ENCODE measurements around the gene VPS13D. TPM values are rescaled to one million over a fixed set of nuclear protein-coding genes. Genes with fewer than 3 reads are reported as not detected.

Gene VPS13D
- total RNA-seq, 1 experiment from 2014 or later = 31.6 TPM

DNA sequence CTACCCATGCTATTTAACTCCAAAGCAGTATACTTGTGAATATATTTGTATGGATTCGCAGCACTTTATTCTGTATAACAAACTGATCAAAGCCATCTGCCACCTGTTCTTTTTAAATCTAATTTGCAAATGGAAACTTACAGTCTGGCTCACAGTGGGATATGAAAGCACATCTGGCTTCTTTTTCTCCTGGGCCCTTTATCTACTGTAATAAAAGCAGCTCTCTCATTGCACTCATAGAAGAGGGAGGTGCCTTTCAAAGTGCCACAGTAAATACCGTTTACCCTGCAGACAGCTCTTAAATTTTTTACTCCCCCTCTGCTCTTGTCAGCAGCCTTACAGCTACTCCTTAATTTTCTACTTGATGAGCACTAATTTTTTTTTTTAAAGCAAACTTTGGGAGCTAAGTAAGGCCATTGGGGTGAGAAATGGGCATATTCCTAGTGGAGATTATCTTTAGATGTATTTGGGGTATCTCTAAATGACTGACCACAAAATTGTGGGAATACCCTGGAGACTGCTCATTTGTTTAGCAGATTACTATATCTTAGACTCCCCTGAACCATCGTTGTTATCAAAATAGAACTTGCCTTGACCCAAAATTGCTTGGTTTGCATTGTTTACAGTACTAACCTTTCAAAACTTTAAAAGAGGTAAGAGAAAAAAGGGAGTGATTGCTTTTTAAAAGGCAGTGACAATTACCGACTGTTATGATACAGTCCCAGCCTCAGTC is 110.1 kb downstream of the VPS13D start:
- Histone ChIP-seq H3K4me1 (ENCODE audit: control insufficient read depth in 1 of 2, insufficient read depth in 2 of 2, low read length in 2 of 2) (peaks cover 0 to 5% of the 10 kb centered on the region in 2 experiments; a peak in 1 of 4 replicates), H3K36me3 (ENCODE audit: control insufficient read depth in 1 of 2, insufficient read depth in 2 of 2, low read length in 2 of 2) (no peaks in the 10 kb centered on the region), H3K4me2 (ENCODE audit: low read length) (no peak overlapping the region), H2AFZ (ENCODE audit: low read depth, low read length, poor library complexity, severe bottlenecking) (no peak overlapping the region), H3K9me2 (ENCODE audit: insufficient read depth) (no peaks in the 10 kb centered on the region), H3K27ac (ENCODE audit: low read depth, low read length) (no peak overlapping the region), H3K9me3 (ENCODE audit: control insufficient read depth in 1 of 2, insufficient read depth in 1 of 2, low read depth in 1 of 2, low read length in 2 of 2) (no peaks in the 10 kb centered on the region), H3K9ac (ENCODE audit: low read length) (no peak overlapping the region), H3K79me2 (ENCODE audit: insufficient read depth, low read length) (no peaks in the 10 kb centered on the region), H4K20me1 (ENCODE audit: insufficient read depth) (no peaks in the 10 kb centered on the region), H3K27me3 (ENCODE audit: insufficient read depth, low read length) (no peaks in the 10 kb centered on the region), H3K4me3 (replicated peaks in 1 of 2; ENCODE audit: low read depth in 1 of 2, low read length in 2 of 2) (no peak overlapping the region)
- RAD21 ChIA-PET (ENCODE audit: low non-redundant PET in 1 of 2, low total read pairs in 2 of 2, uncharacterized antibody in 2 of 2, unreplicated experiment in 2 of 2) = no interaction called here
- POLR2A ChIA-PET = no interaction called here
- CTCF ChIA-PET = interaction anchor here (0.7 to 1.5 kb wide), 4 partner anchors 8 to 319 kb away, joined by 3 to 5 read pairs (median 3); partner anchors contain the start of gene DHRS3
- intact Hi-C loops (cut with micrococcal nuclease) = no loop called here
- BruUV-seq (replicated peaks) = no TSS peak
- TF ChIP-seq, protein P1, sequence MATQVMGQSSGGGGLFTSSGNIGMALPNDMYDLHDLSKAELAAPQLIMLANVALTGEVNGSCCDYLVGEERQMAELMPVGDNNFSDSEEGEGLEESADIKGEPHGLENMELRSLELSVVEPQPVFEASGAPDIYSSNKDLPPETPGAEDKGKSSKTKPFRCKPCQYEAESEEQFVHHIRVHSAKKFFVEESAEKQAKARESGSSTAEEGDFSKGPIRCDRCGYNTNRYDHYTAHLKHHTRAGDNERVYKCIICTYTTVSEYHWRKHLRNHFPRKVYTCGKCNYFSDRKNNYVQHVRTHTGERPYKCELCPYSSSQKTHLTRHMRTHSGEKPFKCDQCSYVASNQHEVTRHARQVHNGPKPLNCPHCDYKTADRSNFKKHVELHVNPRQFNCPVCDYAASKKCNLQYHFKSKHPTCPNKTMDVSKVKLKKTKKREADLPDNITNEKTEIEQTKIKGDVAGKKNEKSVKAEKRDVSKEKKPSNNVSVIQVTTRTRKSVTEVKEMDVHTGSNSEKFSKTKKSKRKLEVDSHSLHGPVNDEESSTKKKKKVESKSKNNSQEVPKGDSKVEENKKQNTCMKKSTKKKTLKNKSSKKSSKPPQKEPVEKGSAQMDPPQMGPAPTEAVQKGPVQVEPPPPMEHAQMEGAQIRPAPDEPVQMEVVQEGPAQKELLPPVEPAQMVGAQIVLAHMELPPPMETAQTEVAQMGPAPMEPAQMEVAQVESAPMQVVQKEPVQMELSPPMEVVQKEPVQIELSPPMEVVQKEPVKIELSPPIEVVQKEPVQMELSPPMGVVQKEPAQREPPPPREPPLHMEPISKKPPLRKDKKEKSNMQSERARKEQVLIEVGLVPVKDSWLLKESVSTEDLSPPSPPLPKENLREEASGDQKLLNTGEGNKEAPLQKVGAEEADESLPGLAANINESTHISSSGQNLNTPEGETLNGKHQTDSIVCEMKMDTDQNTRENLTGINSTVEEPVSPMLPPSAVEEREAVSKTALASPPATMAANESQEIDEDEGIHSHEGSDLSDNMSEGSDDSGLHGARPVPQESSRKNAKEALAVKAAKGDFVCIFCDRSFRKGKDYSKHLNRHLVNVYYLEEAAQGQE (IDR thresholded peaks at IDR 0.05; ENCODE audit: low read depth) = no peak
- TF ChIP-seq POLR2A (IDR thresholded peaks at IDR 0.05; ENCODE audit: borderline replicate concordance, extremely low read depth, insufficient read depth, insufficient read length) (no peak), CEBPB (IDR thresholded peaks at IDR 0.05; ENCODE audit: low read depth) (no peak), YY1 (IDR thresholded peaks at IDR 0.05; ENCODE audit: extremely low read depth, insufficient replicate concordance, low read depth, low read length) (no peak), TCF7L2 (IDR thresholded peaks at IDR 0.05; ENCODE audit: borderline replicate concordance, extremely low read depth, insufficient read depth, insufficient read length) (no peak), RAD21 (IDR thresholded peaks at IDR 0.05; ENCODE audit: low read depth) (no peak), FOSL1 (IDR thresholded peaks at IDR 0.05; ENCODE audit: low read depth) (no peak), EZH2 (IDR thresholded peaks at IDR 0.05) (no peak), EGR1 (IDR thresholded peaks at IDR 0.05; ENCODE audit: low read depth) (no peak), EZH2phosphoT487 (IDR thresholded peaks at IDR 0.05; ENCODE audit: borderline replicate concordance) (no peak), ZFX (IDR thresholded peaks at IDR 0.05) (no peak), JUND (IDR thresholded peaks at IDR 0.05) (no peak), SIN3A (IDR thresholded peaks at IDR 0.05; ENCODE audit: low read depth) (no peak), POLR2AphosphoS5 (IDR thresholded peaks at IDR 0.05; ENCODE audit: low read depth, low read length) (no peak), ELF1 (IDR thresholded peaks at IDR 0.05; ENCODE audit: borderline replicate concordance, low read depth) (no peak), SRF (IDR thresholded peaks at IDR 0.05; ENCODE audit: low read depth) (no peak)
- TF ChIP-seq, protein P2, sequence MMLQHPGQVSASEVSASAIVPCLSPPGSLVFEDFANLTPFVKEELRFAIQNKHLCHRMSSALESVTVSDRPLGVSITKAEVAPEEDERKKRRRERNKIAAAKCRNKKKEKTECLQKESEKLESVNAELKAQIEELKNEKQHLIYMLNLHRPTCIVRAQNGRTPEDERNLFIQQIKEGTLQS (IDR thresholded peaks at IDR 0.05) = no peak
- TF ChIP-seq, protein P3, sequence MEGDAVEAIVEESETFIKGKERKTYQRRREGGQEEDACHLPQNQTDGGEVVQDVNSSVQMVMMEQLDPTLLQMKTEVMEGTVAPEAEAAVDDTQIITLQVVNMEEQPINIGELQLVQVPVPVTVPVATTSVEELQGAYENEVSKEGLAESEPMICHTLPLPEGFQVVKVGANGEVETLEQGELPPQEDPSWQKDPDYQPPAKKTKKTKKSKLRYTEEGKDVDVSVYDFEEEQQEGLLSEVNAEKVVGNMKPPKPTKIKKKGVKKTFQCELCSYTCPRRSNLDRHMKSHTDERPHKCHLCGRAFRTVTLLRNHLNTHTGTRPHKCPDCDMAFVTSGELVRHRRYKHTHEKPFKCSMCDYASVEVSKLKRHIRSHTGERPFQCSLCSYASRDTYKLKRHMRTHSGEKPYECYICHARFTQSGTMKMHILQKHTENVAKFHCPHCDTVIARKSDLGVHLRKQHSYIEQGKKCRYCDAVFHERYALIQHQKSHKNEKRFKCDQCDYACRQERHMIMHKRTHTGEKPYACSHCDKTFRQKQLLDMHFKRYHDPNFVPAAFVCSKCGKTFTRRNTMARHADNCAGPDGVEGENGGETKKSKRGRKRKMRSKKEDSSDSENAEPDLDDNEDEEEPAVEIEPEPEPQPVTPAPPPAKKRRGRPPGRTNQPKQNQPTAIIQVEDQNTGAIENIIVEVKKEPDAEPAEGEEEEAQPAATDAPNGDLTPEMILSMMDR (IDR thresholded peaks at IDR 0.05 in 2 of 3, conservative IDR thresholded peaks at IDR 0.05 in 1 of 3; ENCODE audit: borderline replicate concordance in 1 of 3, insufficient read depth in 1 of 3, low read depth in 2 of 3, low read length in 2 of 3) = no peak
- TF ChIP-seq, protein P4, sequence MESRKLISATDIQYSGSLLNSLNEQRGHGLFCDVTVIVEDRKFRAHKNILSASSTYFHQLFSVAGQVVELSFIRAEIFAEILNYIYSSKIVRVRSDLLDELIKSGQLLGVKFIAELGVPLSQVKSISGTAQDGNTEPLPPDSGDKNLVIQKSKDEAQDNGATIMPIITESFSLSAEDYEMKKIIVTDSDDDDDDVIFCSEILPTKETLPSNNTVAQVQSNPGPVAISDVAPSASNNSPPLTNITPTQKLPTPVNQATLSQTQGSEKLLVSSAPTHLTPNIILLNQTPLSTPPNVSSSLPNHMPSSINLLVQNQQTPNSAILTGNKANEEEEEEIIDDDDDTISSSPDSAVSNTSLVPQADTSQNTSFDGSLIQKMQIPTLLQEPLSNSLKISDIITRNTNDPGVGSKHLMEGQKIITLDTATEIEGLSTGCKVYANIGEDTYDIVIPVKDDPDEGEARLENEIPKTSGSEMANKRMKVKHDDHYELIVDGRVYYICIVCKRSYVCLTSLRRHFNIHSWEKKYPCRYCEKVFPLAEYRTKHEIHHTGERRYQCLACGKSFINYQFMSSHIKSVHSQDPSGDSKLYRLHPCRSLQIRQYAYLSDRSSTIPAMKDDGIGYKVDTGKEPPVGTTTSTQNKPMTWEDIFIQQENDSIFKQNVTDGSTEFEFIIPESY (IDR thresholded peaks at IDR 0.05; ENCODE audit: extremely low read depth, insufficient replicate concordance, low read length) = no peak
- TF ChIP-seq, protein P5, sequence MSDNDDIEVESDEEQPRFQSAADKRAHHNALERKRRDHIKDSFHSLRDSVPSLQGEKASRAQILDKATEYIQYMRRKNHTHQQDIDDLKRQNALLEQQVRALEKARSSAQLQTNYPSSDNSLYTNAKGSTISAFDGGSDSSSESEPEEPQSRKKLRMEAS (IDR thresholded peaks at IDR 0.05) = no peak
- ATAC-seq = no peak
- DNase-seq (ENCODE audit: low read depth, low spot score) = no peak

Data from HCT116 (cell line).